ENCODE data around the gene HSD17B8.

HSD17B8 gene

GRCh38 chr6:33248932-33249731 is 44.7 kb downstream of the HSD17B8 start:
- peak; percentile 99 for DNase-seq

GRCh38 chr6:33249732-33250630 is 45.5 kb downstream of the HSD17B8 start:
- DNase-seq = no peak

GRCh38 chr6:33250731-33251130 is 46.3 kb downstream of the HSD17B8 start:
- no peak for DNase-seq

DNA sequence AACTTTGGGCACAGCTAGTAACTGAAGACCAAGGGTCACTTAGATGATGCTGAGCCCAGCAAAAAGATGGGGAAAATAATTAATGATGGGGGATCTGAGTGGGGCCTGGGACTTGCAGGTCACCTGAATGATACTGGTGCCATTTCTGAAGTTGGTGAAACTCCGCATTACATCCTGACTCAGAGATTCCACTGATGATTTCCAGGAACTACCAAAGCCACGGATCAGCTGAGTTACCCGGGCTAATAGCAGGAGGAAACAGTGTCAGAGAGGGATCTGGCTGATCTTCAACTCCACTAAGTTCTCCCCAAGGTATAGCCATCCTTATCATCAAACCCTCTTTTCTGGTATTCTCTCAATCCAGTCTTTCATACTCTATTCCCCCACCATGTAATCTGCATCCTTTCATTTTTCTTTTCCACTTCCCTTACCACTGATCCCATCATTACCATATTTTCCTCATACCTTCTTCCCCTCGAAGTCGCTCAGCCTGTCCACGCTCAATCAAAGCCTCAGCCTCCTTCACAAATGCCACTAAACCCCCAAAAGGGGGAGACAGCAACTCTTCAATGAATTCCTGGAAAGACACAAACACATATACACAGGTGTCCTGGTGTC is 47.0 kb downstream of the HSD17B8 start:
- DNase-seq = no peak

- DNase-seq = no peak
Measured at GRCh38 chr6:33252759-33253158, 48.3 kb downstream of the HSD17B8 start.

GRCh38 chr6:33254591-33254990 is 50.1 kb downstream of the HSD17B8 start:
- no peak for DNase-seq

All from CD4-positive, alpha-beta T cell treated with Interleukin-17A for 1 hour (primary cell).